Measurements from ENCODE around the gene GRIN2B. TPM values are rescaled to one million over a fixed set of nuclear protein-coding genes. Genes with fewer than 3 reads are reported as not detected.

The GRIN2B gene
- polyA plus RNA-seq, 1 of the 3 experiments (the other 2 are of a cell fraction) = not detected

DNA sequence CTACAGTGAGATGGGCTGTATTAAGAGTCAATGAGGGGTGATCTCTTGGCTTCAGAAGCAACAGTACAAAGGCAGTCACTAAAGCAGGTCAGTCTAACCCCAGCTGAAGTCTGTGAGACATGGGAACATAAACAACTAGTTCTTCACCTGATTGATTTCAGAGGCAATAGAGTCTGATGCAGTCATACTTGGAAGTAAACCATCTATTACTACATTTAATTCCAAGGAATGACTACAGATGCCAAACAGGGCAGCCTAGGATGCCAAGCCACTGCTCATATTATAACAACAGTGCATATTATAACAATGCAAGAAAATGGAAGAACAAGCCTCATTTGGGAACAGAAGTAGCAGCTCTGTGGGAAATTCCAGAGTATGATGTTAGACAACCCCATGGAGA is 35.8 kb downstream of the GRIN2B start (continued):
- TF ChIP-seq MXI1 (IDR thresholded peaks at IDR 0.05; ENCODE audit: low read depth, low read length) = no peak

DNA sequence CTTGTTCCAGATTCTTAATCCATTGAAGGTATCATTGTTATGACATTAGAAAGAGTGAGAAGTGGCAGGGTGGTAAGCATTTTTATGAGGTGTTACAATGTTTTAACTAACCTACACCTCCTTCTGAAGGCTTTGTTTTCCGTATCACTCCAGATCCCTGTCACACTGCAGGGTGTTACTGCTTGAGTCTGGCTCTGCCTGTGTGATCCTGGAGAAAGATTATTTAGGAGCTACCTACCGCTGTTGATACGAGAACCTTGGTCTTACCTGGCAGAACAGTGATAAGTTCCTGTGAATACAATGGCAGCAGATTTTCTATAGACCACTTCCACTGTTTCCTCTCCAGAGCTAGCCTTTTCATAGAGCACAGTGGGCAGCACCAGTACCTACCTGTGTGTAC is 36.2 kb downstream of the GRIN2B start:
- DNase-seq = no peak
- no peaks in the 10 kb centered on the region for H3K9me3 ChIP-seq
- H3K4me1 ChIP-seq (ENCODE audit: control insufficient read depth in 1 of 2, insufficient read depth in 2 of 2, low read depth in 1 of 2, low read length in 1 of 2) = no peaks in the 10 kb centered on the region
- no peaks in the 10 kb centered on the region for H3K9me2 ChIP-seq
- H2AFZ ChIP-seq (ENCODE audit: low read depth) = no peak overlapping the region
- H3K27ac ChIP-seq (ENCODE audit: low read depth in 2 of 2, low read length in 1 of 2) = no peak overlapping the region
- POLR2A ChIA-PET = no interaction called here
- H3K79me2 ChIP-seq (ENCODE audit: insufficient read depth) = no peaks in the 10 kb centered on the region
- H3K36me3 ChIP-seq (replicated peaks in 1 of 2; ENCODE audit: control insufficient read depth in 1 of 2, insufficient read depth in 2 of 2, low read length in 1 of 2) = no peaks in the 10 kb centered on the region
- H3K27me3 ChIP-seq (ENCODE audit: insufficient read depth) = peaks cover 15% of the 10 kb centered on the region; the same call in 1 of the 2 replicates
- 17% methylated on average over 3 of the region's 3 CpGs for WGBS (ENCODE audit: low lambda C conversion rate)
- TF ChIP-seq EP300 (IDR thresholded peaks at IDR 0.05; ENCODE audit: borderline replicate concordance in 1 of 2, low read depth in 1 of 2, low read length in 1 of 2) = no peak
- TF ChIP-seq SIN3A (IDR thresholded peaks at IDR 0.05; ENCODE audit: borderline replicate concordance, low read depth, low read length) = no peak
- no peak for TF ChIP-seq FOXM1 (IDR thresholded peaks at IDR 0.05; ENCODE audit: low read depth)
- TF ChIP-seq TCF12 (IDR thresholded peaks at IDR 0.05) = no peak
- no peak for TF ChIP-seq TAF1 (IDR thresholded peaks at IDR 0.05; ENCODE audit: borderline replicate concordance, low read depth, low read length)
- TF ChIP-seq MAX (IDR thresholded peaks at IDR 0.05; ENCODE audit: low read depth) = no peak
- TF ChIP-seq PBX3 (IDR thresholded peaks at IDR 0.05) = no peak
- no peak for TF ChIP-seq USF2 (IDR thresholded peaks at IDR 0.05; ENCODE audit: borderline replicate concordance, low read depth, low read length)
- TF ChIP-seq NFIC (IDR thresholded peaks at IDR 0.05; ENCODE audit: borderline replicate concordance) = no peak
- no peak for TF ChIP-seq RAD21 (IDR thresholded peaks at IDR 0.05; ENCODE audit: low read length)
- no peak for TF ChIP-seq MXI1 (IDR thresholded peaks at IDR 0.05; ENCODE audit: low read depth, low read length)
- TF ChIP-seq ELF1 (IDR thresholded peaks at IDR 0.05) = no peak
- CTCF ChIA-PET = interaction anchor here (1.3 kb wide), 1 partner anchor 46 kb away, joined by 3 read pairs; no protein-coding TSS in a partner anchor
- H3K9ac ChIP-seq = no peak overlapping the region
- no peaks in the 10 kb centered on the region for H3F3A ChIP-seq (replicated peaks; ENCODE audit: insufficient read depth)
- H3K4me3 ChIP-seq (ENCODE audit: low read depth in 2 of 2, low read length in 1 of 2) = no peak overlapping the region
- no peak overlapping the region for H3K4me2 ChIP-seq
- no peaks in the 10 kb centered on the region for H4K20me1 ChIP-seq (ENCODE audit: insufficient read depth)

DNA sequence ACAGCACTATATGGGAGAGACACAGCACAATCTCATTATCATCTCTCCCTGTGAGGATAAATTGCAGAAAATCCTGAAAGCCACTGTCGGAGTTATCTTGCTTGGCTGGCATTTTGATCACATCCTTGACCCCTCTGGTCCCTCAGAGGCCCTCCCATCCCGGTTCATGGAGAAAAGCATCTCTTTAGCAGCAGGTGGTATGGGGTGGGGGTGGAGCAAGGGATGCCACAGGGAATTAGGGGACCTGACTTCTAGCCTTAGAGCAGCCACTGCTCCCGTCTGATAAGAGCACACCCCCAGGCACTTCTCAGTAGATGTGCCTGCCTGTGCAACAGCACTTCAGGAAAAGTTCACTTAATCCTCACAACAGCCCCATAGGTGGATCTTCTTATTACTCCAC is 38.6 kb downstream of the GRIN2B start:
- Histone ChIP-seq H3K4me1 (ENCODE audit: control insufficient read depth in 1 of 2, insufficient read depth in 2 of 2, low read depth in 1 of 2, low read length in 1 of 2) (no peaks in the 10 kb centered on the region), H3F3A (replicated peaks; ENCODE audit: insufficient read depth) (no peaks in the 10 kb centered on the region), H3K4me2 (no peak overlapping the region), H3K36me3 (replicated peaks in 1 of 2; ENCODE audit: control insufficient read depth in 1 of 2, insufficient read depth in 2 of 2, low read length in 1 of 2) (no peaks in the 10 kb centered on the region), H3K27ac (ENCODE audit: low read depth in 2 of 2, low read length in 1 of 2) (no peak overlapping the region), H3K9me3 (no peaks in the 10 kb centered on the region), H3K79me2 (ENCODE audit: insufficient read depth) (no peaks in the 10 kb centered on the region), H3K27me3 (ENCODE audit: insufficient read depth) (peaks cover 15% of the 10 kb centered on the region; the same call in 1 of the 2 replicates), H3K4me3 (ENCODE audit: low read depth in 2 of 2, low read length in 1 of 2) (no peak overlapping the region), H4K20me1 (ENCODE audit: insufficient read depth) (no peaks in the 10 kb centered on the region), H2AFZ (ENCODE audit: low read depth) (no peak overlapping the region), H3K9ac (no peak overlapping the region), H3K9me2 (no peaks in the 10 kb centered on the region)
- ChIA-PET CTCF (interaction anchor here (0.6 kb wide), 1 partner anchor 78 kb away, joined by 3 read pairs; no protein-coding TSS in a partner anchor), POLR2A (no interaction called here)
- no peak for DNase-seq
- WGBS (ENCODE audit: low lambda C conversion rate) = 0% methylated on average over 3 of the region's 3 CpGs
- TF ChIP-seq POLR2AphosphoS5 (IDR thresholded peaks at IDR 0.05; ENCODE audit: low read depth, low read length) (no peak), CHD2 (IDR thresholded peaks at IDR 0.05; ENCODE audit: low read length, partially characterized antibody) (no peak), TAF1 (IDR thresholded peaks at IDR 0.05; ENCODE audit: borderline replicate concordance, low read depth, low read length) (no peak), NRF1 (IDR thresholded peaks at IDR 0.05; ENCODE audit: low read depth, low read length) (no peak), RCOR1 (IDR thresholded peaks at IDR 0.05; ENCODE audit: low read length) (no peak), MXI1 (IDR thresholded peaks at IDR 0.05; ENCODE audit: low read depth, low read length) (no peak), USF2 (IDR thresholded peaks at IDR 0.05; ENCODE audit: borderline replicate concordance, low read depth, low read length) (no peak), SIN3A (IDR thresholded peaks at IDR 0.05; ENCODE audit: borderline replicate concordance, low read depth, low read length) (no peak), SMC3 (IDR thresholded peaks at IDR 0.05; ENCODE audit: low read depth, low read length) (no peak), GABPA (IDR thresholded peaks at IDR 0.05; ENCODE audit: low read depth) (no peak), EZH2phosphoT487 (IDR thresholded peaks at IDR 0.05; ENCODE audit: borderline replicate concordance, low read depth) (no peak), GATA2 (CRISPR knock-in tag; IDR thresholded peaks at IDR 0.05) (no peak), RFX5 (IDR thresholded peaks at IDR 0.05; ENCODE audit: low read length) (no peak), ELF1 (IDR thresholded peaks at IDR 0.05) (no peak), IRF3 (IDR thresholded peaks at IDR 0.05; ENCODE audit: low read depth, low read length) (no peak), TCF12 (IDR thresholded peaks at IDR 0.05) (no peak)
